Suppressor macrophage (primary cell): ENCODE data around the gene UBQLN4.

Experiments used
- DNase-seq, 4 experiments: peaks; one replicate each; pipeline ENCODE4 v3.0.0-alpha.2; 2020 to 2022

Gene UBQLN4

GRCh38 chr1:156060937-156061636 lies 7.5 kb upstream of the UBQLN4 start, which contains the start of gene RAB25:
Gene RAB25, plus strand, starts transcription at chr1:156061160. Its CDS starts 241 bp downstream, at chr1:156061401.
- DNase-seq: no peak

DNA sequence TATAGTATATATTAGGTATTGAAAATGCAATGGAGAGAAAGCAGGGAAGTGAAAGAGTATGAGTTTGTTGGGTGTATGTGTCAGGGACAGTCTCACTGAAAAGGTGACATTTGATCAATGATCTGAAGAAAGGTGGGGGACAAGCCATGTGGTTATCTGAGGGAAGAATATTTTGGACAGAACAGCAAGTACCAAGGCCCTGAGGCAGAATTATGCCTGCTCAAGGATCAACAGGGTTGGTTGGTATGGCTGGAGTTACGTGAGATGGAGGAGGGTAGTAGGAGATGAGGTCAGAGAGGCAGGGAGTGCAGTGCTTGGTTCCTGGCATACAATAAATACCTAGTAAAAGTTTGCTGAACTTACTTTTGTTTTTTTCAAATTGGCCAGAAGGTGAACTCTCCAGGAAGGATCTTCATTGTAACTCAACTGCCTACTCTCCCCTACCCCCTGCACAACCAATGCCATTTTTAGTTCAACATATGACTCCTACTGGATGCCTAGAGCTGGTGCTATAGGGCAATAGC lies 2.8 kb upstream of the UBQLN4 start:
- DNase-seq: no peak

- peak; percentile 62 to 77 (median 70) for DNase-seq
These were observed 1.9 kb upstream of the UBQLN4 start for GRCh38 chr1:156055281-156056048.

DNA sequence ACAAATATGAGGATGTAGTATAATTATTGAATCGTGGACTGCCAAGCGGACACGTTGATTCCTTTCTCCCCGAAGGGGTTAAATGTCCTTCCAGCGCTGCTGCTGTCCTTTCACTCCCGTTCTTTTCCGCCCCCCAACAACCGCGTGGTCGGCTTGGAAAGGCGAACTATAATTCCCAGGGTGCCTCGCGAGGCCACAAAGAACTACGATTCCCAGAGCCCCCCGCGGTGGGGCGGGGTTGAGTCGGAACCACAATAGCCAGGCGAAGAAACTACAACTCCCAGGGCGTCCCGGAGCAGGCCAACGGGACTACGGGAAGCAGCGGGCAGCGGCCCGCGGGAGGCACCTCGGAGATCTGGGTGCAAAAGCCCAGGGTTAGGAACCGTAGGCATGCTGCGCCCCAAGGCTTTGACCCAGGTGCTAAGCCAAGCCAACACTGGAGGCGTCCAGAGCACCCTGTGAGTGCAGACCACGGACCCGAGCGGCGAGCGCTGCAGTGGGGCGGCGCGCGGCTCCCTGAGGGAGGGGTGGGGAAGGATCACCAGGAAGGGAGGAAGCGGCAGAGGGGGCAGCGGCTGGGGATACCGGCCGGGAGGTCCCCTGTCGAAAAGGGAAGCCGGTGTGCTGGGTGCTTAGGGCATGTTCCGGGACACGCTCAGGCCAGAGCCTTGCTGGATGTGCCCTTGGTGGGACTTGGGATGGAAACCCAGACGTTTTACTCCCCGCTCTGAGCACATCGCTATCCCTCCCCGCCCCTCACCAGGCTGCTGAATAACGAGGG lies 1.1 kb upstream of the UBQLN4 start, which contains the start of gene LAMTOR2:
Gene LAMTOR2, plus strand, starts transcription at position 283 of the 781 bp plus-strand sequence. Its CDS starts 108 bp downstream, at position 391.
- DNase-seq: peak; percentile 99

- DNase-seq: peak; percentile 64 to 76 (median 72)
These were observed 483 bp downstream of the UBQLN4 start for GRCh38 chr1:156052862-156053767.

GRCh38 chr1:156051011-156051725 lies 2.4 kb downstream of the UBQLN4 start:
- DNase-seq: no peak

GRCh38 chr1:156050376-156050775 lies 3.2 kb downstream of the UBQLN4 start:
- no peak for DNase-seq

DNA sequence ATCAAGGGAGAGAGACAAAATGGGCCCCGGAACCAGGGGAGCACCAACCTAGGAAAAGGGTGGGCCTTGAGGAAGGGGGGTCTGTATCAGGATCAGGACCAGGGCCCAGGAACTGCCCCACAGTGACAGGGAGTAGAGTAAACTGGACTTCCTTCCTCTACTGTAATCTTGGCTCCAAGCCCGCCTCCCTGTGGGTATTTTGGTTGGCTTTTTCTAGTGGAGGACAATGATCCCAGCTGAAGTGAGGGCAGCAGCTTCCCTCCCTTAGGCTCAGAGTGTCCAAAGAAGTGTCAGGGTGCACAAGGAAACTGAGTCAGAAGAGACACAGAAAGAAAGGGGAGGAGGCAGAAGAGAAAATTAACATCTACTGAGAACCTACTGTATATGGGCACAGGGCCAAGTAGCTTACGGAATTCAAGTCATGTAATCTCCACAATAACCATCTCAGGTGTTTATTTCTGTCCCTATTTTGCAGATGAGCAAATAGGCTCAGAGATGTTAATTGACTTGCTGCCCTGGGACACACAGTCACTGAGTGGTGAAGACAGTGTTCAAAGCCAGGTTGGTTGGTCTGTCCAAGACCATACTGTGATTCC lies 4.8 kb downstream of the UBQLN4 start:
- DNase-seq: peak in 3 of 4 experiments; percentile 22 to 31 (median 28)

DNA sequence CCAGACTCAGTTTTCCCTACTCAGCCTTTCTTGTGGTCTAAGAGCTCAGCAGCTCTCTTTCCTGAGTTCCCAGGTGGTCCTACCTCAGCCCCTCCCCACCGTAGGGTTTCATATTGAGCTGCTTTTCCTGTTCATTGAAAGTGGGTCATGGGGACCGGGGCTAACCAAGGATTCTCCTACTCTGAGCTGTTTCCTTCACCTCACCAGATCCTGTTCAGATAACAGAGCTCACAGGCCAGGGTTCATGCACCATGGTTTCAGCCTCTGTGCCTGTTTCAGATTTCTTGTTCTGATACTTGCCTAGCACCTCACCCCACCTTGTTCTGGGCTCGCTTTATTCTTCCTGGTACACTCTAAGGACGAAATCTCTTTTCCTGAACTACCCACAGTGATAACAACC lies 8.5 kb downstream of the UBQLN4 start:
- no peak for DNase-seq

GRCh38 chr1:156042828-156043227 lies 10.8 kb downstream of the UBQLN4 start:
- DNase-seq: no peak

- peak in 3 of 4 experiments; percentile 17 to 51 (median 40) for DNase-seq
These were observed 18.6 kb downstream of the UBQLN4 start for GRCh38 chr1:156034991-156035390.

DNA sequence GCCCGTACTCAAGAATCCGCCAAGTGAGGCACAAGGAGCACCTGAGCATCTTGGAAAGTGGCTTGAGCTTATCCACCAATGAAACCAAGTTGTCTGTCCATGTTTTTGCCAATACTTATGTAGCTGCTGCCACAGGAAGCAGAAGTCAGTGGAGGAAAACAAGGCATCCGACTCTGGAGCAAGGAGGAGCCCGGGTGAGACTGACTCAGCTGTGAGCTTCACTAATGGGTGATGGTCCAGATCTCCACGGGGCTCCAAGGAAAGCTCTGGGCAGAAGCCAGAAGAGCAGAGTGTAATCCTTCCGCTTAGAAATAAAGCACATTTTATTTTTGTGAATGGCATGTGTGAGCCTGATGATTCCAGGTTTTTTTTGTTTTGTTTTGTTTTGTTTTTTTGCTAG lies 20.6 kb downstream of the UBQLN4 start:
- no peak for DNase-seq

- no peak for DNase-seq
These were observed 27.0 kb downstream of the UBQLN4 start for GRCh38 chr1:156026588-156026987.

DNA sequence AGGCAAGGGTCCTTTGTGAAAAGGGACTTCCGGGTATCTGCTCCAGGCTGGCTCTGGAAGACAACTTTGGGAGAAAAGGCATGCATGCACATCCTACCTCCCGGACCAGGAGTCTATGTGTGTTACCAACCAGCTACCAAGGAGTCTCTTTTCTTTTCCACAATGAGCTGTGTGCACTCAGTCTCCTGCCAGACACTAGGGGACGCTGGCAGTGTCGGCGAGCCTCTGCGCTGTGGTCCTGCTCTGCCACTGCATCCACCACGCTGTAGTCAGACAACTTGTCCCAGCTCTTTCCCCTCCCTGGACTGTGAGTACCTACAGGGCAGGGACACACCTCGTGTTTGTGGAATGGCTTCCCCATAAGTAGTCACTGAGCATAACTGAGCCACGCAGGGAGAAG lies 27.7 kb downstream of the UBQLN4 start:
- DNase-seq: peak; percentile 53 to 78 (median 62)

DNA sequence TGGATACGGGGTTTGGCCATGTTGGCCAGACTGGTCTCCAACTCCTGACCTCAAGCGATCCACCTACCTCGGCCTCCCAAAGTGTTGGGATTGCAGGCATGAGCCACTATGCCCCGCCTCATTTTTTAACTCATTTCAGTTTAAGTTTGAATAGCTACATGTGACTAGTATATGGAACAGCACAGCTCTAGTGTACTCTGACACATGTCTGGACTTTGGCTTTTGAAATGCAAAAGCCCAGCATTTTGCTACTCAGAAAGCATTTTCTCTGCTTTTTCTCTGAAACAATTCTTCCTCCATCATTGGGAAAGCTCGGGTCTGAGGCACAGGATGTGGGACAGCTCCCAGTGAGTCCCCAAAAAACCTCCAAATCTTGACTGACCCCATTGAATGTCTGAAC lies 28.8 kb downstream of the UBQLN4 start:
- DNase-seq: no peak

DNA sequence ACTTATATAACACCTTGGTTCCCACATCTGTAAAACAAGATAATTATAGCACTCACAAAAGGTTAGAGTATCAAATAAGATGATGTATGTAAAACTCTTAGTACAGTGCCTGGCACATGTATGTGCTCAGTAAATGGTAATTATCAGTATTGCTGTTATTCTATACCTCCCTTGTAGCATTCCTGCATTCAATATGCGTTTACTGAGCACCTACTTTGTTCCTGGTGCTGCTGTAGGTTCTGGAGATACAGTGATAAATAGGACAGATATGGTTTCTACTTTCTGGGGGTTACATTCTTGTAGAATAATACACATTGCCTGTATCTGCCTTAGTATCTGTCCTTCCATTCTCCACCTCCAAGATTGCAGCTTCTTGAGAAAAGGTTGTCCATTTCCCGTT lies 31.6 kb downstream of the UBQLN4 start:
- DNase-seq: no peak

DNA sequence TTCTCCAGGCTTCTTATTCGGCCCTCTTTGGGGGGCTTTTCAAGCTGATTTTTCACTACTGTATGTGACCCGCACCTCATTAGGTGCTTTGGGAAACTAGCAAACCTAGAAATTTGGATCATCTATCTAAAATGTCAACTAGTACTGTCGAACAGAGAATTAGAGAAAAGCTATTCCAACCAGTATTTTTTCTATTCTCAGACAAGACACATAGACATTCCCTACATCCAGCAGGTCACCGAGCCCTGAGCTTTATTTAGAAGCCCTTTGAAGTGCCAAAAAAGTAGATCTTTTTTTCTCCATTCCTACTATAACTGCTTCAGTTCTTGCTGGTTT lies 32.5 kb downstream of the UBQLN4 start:
- no peak for DNase-seq

DNA sequence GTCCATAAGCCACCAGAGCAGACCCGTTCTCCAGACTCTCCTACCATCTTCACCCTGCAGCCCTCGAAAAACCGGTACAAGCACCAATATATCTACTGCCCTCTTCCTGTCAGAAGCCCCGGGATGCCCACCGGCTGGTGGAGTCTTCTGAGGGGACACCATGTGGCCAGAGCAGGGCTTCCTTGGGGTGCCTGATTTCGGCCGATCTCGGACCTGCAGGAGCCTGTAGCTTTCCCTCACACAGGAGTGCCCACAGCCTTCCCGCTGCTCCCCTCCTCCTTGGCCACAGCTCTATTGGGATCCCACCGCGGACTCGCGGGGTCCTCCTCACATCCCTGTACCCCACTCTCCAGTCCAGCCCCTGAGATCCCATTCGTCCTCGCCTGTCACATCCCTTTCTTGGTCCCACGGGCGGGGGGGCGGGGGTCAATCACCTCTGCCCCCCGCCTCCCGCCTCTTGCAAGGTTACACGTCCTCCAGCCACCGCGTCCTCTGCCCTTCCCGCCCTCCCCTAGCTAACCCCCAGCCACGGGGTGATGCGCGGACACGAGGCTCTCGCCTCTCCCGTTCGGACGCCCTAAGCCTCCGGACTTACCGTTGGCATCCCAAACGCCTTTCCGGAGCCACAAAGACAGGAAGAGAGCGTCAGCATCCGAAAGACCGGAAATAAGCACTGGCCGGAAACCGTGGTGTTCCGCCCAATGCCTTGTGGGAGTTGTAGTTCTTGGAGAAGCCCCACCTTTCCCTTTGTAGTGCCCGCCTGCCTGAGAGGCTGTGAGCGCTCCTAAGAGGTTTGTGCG lies 33.1 kb downstream of the UBQLN4 start, which contains the start of gene SSR2:
Gene SSR2, minus strand, starts transcription at position 659 of the 800 bp plus-strand sequence. CDS start 784 bp downstream, outside the sequence.
- peak; percentile 89 to 94 (median 94) for DNase-seq

- no peak for DNase-seq
These were observed 33.7 kb downstream of the UBQLN4 start for GRCh38 chr1:156019946-156020292.

DNA sequence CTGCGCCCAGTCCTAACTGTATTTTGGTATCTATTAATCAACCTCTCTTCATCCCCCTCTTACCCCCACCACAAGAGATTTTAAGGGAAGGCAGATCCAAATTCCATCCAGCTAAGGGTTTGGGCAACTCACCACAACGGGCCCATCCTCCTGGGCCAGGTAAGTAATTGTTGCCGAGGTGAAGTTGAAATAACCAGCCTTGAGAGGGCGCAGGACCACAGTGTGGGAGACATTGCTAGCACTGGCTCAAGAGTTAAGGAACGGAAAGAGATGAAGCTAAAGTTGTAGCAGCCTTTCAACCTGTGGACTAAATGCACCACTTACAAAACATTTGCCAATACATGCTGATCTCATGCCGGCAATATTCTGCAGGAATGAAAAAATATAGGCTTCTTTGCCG lies 38.8 kb downstream of the UBQLN4 start:
- DNase-seq: no peak
